H1 (cell line): Measurements from ENCODE around the gene CA5A. TPM values are rescaled to one million over a fixed set of nuclear protein-coding genes. Genes with fewer than 3 reads are reported as not detected.

ENCODE experiments used
- CTCF ChIA-PET: fragments of 300-600 bp; sonication (Branson Sonifier 250); formaldehyde crosslinking; loops from one replicate; lab custom pipeline; 2021; ENCODE audit not compliant: partially characterized antibody; lab: Charles Lee
- POLR2A ChIA-PET: fragments of 300-600 bp; sonication (Branson Sonifier 250); formaldehyde crosslinking; loops from one replicate; lab custom pipeline; 2021; ENCODE audit warnings: inconsistent platforms; ENCODE audit not compliant: partially characterized antibody; lab: Charles Lee
- DNase-seq, 2 experiments: peaks; one replicate each; pipeline versions ENCODE4 v3.0.0 to v3.0.0-alpha.2; 2010 to 2022; ENCODE audit warnings: low spot score in 2 of 2, low read depth in 1 of 2, mixed read lengths in 1 of 2
- FAIRE-seq: peaks from 2 replicates; lab custom pipeline; 2011; peaks lifted over from hg19 to GRCh38; lab: Jason Lieb, UNC
- H2AFZ ChIP-seq: 2 replicates; pipeline ENCODE4 v1.8.1; 2012; ENCODE audit warnings: low read length, inconsistent platforms
- H2AK5ac ChIP-seq: 2 replicates; pipeline ENCODE4 v1.6.1; 2013; ENCODE audit warnings: low read depth, low read length
- H2BK120ac ChIP-seq: replicated peaks from 2 replicates; pipeline ENCODE3; 2013; ENCODE audit warnings: low read depth, low read length, inconsistent platforms
- H2BK12ac ChIP-seq: 2 replicates; pipeline ENCODE4 v1.6.1; 2013; ENCODE audit warnings: low read depth, low read length
- H2BK15ac ChIP-seq: 2 replicates; pipeline ENCODE4 v1.6.1; 2013; ENCODE audit warnings: low read length
- H2BK20ac ChIP-seq: 2 replicates; pipeline ENCODE4 v1.6.1; 2013; ENCODE audit warnings: low read length
- H2BK5ac ChIP-seq: 2 replicates; pipeline ENCODE4 v1.6.1; 2013; ENCODE audit warnings: low read depth, low read length
- H3K14ac ChIP-seq: 2 replicates; pipeline ENCODE4 v1.6.1; 2013; ENCODE audit warnings: inconsistent platforms; ENCODE audit not compliant: insufficient read length
- H3K18ac ChIP-seq: 2 replicates; pipeline ENCODE4 v1.6.1; 2013; ENCODE audit warnings: low read length; ENCODE audit errors: extremely low read depth
- H3K23ac ChIP-seq: 2 replicates; pipeline ENCODE4 v1.6.1; 2013; ENCODE audit warnings: inconsistent platforms; ENCODE audit not compliant: insufficient read length
- H3K23me2 ChIP-seq: 2 replicates; pipeline ENCODE4 v1.6.1; 2013; ENCODE audit warnings: low read depth, low read length
- H3K27ac ChIP-seq: 2 replicates; pipeline ENCODE4 v1.6.1; 2011; ENCODE audit warnings: low read depth, low read length, inconsistent platforms
- H3K27me3 ChIP-seq, 4 experiments: replicated peaks in 1 of 4; 1 replicate in 1 of 4; 2 replicates in 3 of 4; pipeline versions ENCODE4 v1.6.1 to v1.8.1; 2011 to 2013; ENCODE audit warnings: low read length in 3 of 4, mild to moderate bottlenecking in 3 of 4, inconsistent platforms in 2 of 4, mixed read lengths in 2 of 4, moderate library complexity in 1 of 4; ENCODE audit not compliant: control insufficient read depth in 3 of 4, insufficient read depth in 3 of 4; ENCODE audit errors: extremely low read depth in 1 of 4
- H3K36me3 ChIP-seq, 4 experiments: 2 replicates each; pipeline versions ENCODE4 v1.6.1 to v1.8.1; 2011 to 2013; ENCODE audit warnings: mild to moderate bottlenecking in 4 of 4, low read length in 3 of 4, moderate library complexity in 2 of 4, control low read depth in 1 of 4, inconsistent platforms in 1 of 4; ENCODE audit not compliant: insufficient read depth in 4 of 4, control insufficient read depth in 2 of 4
- H3K4ac ChIP-seq: replicated peaks from 2 replicates; pipeline ENCODE3; 2013; ENCODE audit warnings: low read length, low read depth, mixed read lengths, inconsistent platforms; ENCODE audit not compliant: insufficient read length
- H3K4me1 ChIP-seq, 4 experiments: replicated peaks in 1 of 4; 1 replicate in 1 of 4; 2 replicates in 3 of 4; pipeline versions ENCODE4 v1.6.1 to v1.8.1; 2011 to 2013; ENCODE audit warnings: low read length in 3 of 4, inconsistent platforms in 2 of 4, mixed read lengths in 1 of 4; ENCODE audit not compliant: insufficient read depth in 4 of 4, control insufficient read depth in 3 of 4
- H3K4me2 ChIP-seq, 2 experiments: 2 replicates each; pipeline versions ENCODE4 v1.6.1 to v1.8.1; 2011 to 2013; ENCODE audit warnings: low read depth in 2 of 2, low read length in 2 of 2, control low read depth in 1 of 2, inconsistent platforms in 1 of 2, mild to moderate bottlenecking in 1 of 2; ENCODE audit not compliant: insufficient read depth in 1 of 2
- H3K4me3 ChIP-seq, 4 experiments: fragments of 200-600, 300-600 bp in 1 of 4; sonication (generic), shearing (Covaris generic), sonication (Bioruptor Twin) in 1 of 4; 2 replicates each; pipeline versions ENCODE4 v1.5.1 to v1.8.1; 2011 to 2016; ENCODE audit warnings: low read length in 4 of 4, low read depth in 3 of 4, control low read depth in 2 of 4, inconsistent platforms in 2 of 4, mild to moderate bottlenecking in 2 of 4, mixed read lengths in 1 of 4, moderate library complexity in 1 of 4; ENCODE audit not compliant: insufficient read depth in 2 of 4; ENCODE audit errors: extremely low read depth in 1 of 4
- H3K56ac ChIP-seq: replicated peaks from 2 replicates; pipeline ENCODE3; 2013; ENCODE audit warnings: low read depth, mild to moderate bottlenecking, mixed read lengths, low read length, inconsistent platforms; ENCODE audit not compliant: insufficient read length
- H3K79me1 ChIP-seq: 2 replicates; pipeline ENCODE4 v1.6.1; 2013; ENCODE audit warnings: low read depth, low read length, control low read depth
- H3K79me2 ChIP-seq, 2 experiments: 2 replicates each; pipeline versions ENCODE4 v1.6.1 to v1.8.1; 2012 to 2013; ENCODE audit warnings: low read length in 2 of 2, mild to moderate bottlenecking in 2 of 2, inconsistent platforms in 1 of 2; ENCODE audit not compliant: insufficient read depth in 2 of 2, control insufficient read depth in 1 of 2
- H3K9ac ChIP-seq, 4 experiments: replicated peaks in 1 of 4; 1 replicate in 1 of 4; 2 replicates in 3 of 4; pipeline versions ENCODE4 v1.6.1 to v1.8.1; 2011 to 2013; ENCODE audit warnings: low read depth in 3 of 4, low read length in 3 of 4, control low read depth in 2 of 4, mild to moderate bottlenecking in 2 of 4, moderate library complexity in 2 of 4, inconsistent platforms in 1 of 4; ENCODE audit errors: extremely low read depth in 1 of 4
- H3K9me3 ChIP-seq, 2 experiments: 2 replicates each; pipeline versions ENCODE4 v1.6.1 to v1.8.1; 2012 to 2013; ENCODE audit warnings: mild to moderate bottlenecking in 2 of 2, moderate library complexity in 2 of 2, control low read depth in 1 of 2, inconsistent platforms in 1 of 2, low read depth in 1 of 2, low read length in 1 of 2, mixed read lengths in 1 of 2; ENCODE audit not compliant: insufficient read depth in 2 of 2
- H4K20me1 ChIP-seq, 2 experiments: replicated peaks in 1 of 2; 2 replicates each; pipeline versions ENCODE3 to v1.8.1; 2011 to 2013; ENCODE audit warnings: inconsistent platforms in 2 of 2, low read length in 2 of 2, mild to moderate bottlenecking in 1 of 2; ENCODE audit not compliant: insufficient read depth in 2 of 2, control insufficient read depth in 1 of 2
- H4K5ac ChIP-seq: 2 replicates; pipeline ENCODE4 v1.6.1; 2013; ENCODE audit warnings: low read length, low read depth, mixed read lengths, inconsistent platforms; ENCODE audit not compliant: insufficient read length
- H4K8ac ChIP-seq: 2 replicates; pipeline ENCODE4 v1.8.0; 2013; ENCODE audit warnings: mild to moderate bottlenecking, moderate library complexity, low read length, inconsistent platforms; ENCODE audit not compliant: insufficient read depth; ENCODE audit errors: extremely low read depth
- H4K91ac ChIP-seq: replicated peaks from 2 replicates; pipeline ENCODE3; 2013; ENCODE audit warnings: low read length, mixed read lengths, inconsistent platforms; ENCODE audit not compliant: insufficient read length
- BCL11A ChIP-seq, 2 experiments: IDR thresholded peaks; one replicate each; pipeline ENCODE4 v1.6.1; 2011; ENCODE audit warnings: low read depth in 2 of 2, low read length in 2 of 2, mild to moderate bottlenecking in 2 of 2
- CTBP2 ChIP-seq: IDR thresholded peaks from 2 replicates; pipeline ENCODE4 v1.7.0; 2011; ENCODE audit warnings: borderline replicate concordance, mild to moderate bottlenecking, moderate library complexity, mixed read lengths, low read length; ENCODE audit not compliant: insufficient read depth, insufficient read length
- CTCF ChIP-seq, 3 experiments: IDR thresholded peaks; 1 replicate in 2 of 3; 2 replicates in 1 of 3; pipeline versions ENCODE4 v1.5.1 to v1.6.1; 2011; ENCODE audit warnings: low read length in 3 of 3, mild to moderate bottlenecking in 3 of 3, inconsistent platforms in 2 of 3, low read depth in 1 of 3, moderate library complexity in 1 of 3; ENCODE audit not compliant: insufficient read depth in 1 of 3; ENCODE audit errors: control extremely low read depth in 1 of 3
- EGR1 ChIP-seq: IDR thresholded peaks from 2 replicates; pipeline ENCODE4 v1.6.1; 2011; ENCODE audit warnings: low read depth, low read length, borderline replicate concordance
- HDAC6 ChIP-seq: IDR thresholded peaks from one replicate; pipeline ENCODE4 v1.7.1; 2012; ENCODE audit warnings: low read depth, mild to moderate bottlenecking, inconsistent platforms, low read length, moderate library complexity
- NANOG ChIP-seq: IDR thresholded peaks from 2 replicates; pipeline ENCODE4 v1.6.1; 2011; ENCODE audit warnings: low read length, low read depth, mild to moderate bottlenecking, inconsistent platforms; ENCODE audit not compliant: insufficient read depth, poor library complexity, severe bottlenecking
- SIX5 ChIP-seq: IDR thresholded peaks from 2 replicates; pipeline ENCODE4 v1.6.1; 2011; ENCODE audit warnings: mild to moderate bottlenecking, low read depth, low read length
- SP2 ChIP-seq: IDR thresholded peaks from 2 replicates; pipeline ENCODE4 v1.6.1; 2012; ENCODE audit warnings: mild to moderate bottlenecking, low read length, inconsistent platforms
- WGBS, 2 experiments: shearing (Covaris generic) in 1 of 2; methylation state at CpG; one replicate each; pipeline versions ENCODE4 v1.1.6 to v1.1.7; 2013 to 2015; ENCODE audit warnings: low lambda C conversion rate in 2 of 2, mixed read lengths in 2 of 2, inconsistent platforms in 1 of 2, low coverage in 1 of 2, missing lambda C conversion rate in 1 of 2; ENCODE audit not compliant: insufficient replicate concordance in 2 of 2, insufficient coverage in 1 of 2, insufficient read length in 1 of 2; ENCODE audit errors: extremely low coverage in 1 of 2, missing lambda C conversion rate in 1 of 2; 5-methylcytosine and 5-hydroxymethylcytosine counted together
- polyA plus RNA-seq, 7 experiments: library from polyadenylated mRNA; depleted of rRNA in 3 of 7; stranded (reverse) in 5 of 7; unstranded in 2 of 7; fragments of >200 nt in 5 of 7; fragments of 200-250 nt in 2 of 7; gene quantifications; 1 replicate in 5 of 7; 2 replicates in 1 of 7; 4 replicates in 1 of 7; pipeline versions ENCODE4 v1.2.1 to v1.2.3, GENCODE V29; 2011 to 2013; ENCODE audit warnings: missing spikeins in 2 of 7, mixed read lengths in 2 of 7
- total RNA-seq: library from RNA; stranded (reverse); fragmentation: NEBNext Ultra II Directional; extraction: Animal tissue kit (Norgen Biotek cat#: 25700); gene quantifications from 2 replicates; pipeline ENCODE4 v1.2.1, GENCODE V29; 2021

The CA5A gene
- total and polyA plus RNA-seq, 2 of the 8 experiments (the other 6 are each of a cell fraction or from before 2014, with no cell fraction given) = not detected

- H2BK20ac ChIP-seq = no peak overlapping the region
- H3K27ac ChIP-seq = no peak overlapping the region
- DNase-seq (no peak), FAIRE-seq (no peak)
- no peak overlapping the region for H2AK5ac ChIP-seq
- H3K23me2 ChIP-seq = 0 out of 2 replicates have a peak, but pooled peaks cover 2% of the 10 kb centered on the region
- no peak overlapping the region for H2BK120ac ChIP-seq
- no peak overlapping the region for H3K4me2 ChIP-seq
- H2BK15ac ChIP-seq = no peak overlapping the region
- no peak overlapping the region for H3K18ac ChIP-seq
- CTCF ChIA-PET = interaction anchor here (0.8 to 2.1 kb wide), 10 partner anchors 9 to 188 kb away, joined by 3 to 10 read pairs (median 5); no protein-coding TSS in a partner anchor
- no peak overlapping the region for H4K91ac ChIP-seq
- peaks cover 24% of the 10 kb centered on the region for H3K79me1 ChIP-seq
- peak overlapping the region; percentile 1; the same call in 1 of the 2 replicates for H4K8ac ChIP-seq
- 0 out of 2 replicates have a peak overlapping the region, but pooled peaks have one; percentile 0 for H2BK12ac ChIP-seq
- H3K14ac ChIP-seq = no peak overlapping the region
- no peaks in the 10 kb centered on the region for H3K9me3 ChIP-seq
- H3K4ac ChIP-seq = no peak overlapping the region
- peaks cover 5 to 97% of the 10 kb centered on the region in 2 experiments; a peak in 3 of 4 replicates for H3K79me2 ChIP-seq
- peaks cover 4 to 27% of the 10 kb centered on the region in 2 experiments for H4K20me1 ChIP-seq
- H3K23ac ChIP-seq = no peak overlapping the region
- peaks cover 0 to 1% (median 0%) of the 10 kb centered on the region in 4 experiments; a peak in 2 of 7 replicates for H3K4me1 ChIP-seq
- 95% methylated on average over 34 of the region's 34 CpGs; no CpG with 5 or more reads in 1 of the 2 experiments for WGBS, 2 experiments
- H3K36me3 ChIP-seq = peaks cover 0 to 11% (median 2%) of the 10 kb centered on the region in 4 experiments; a peak in 4 of 8 replicates
- POLR2A ChIA-PET = interaction anchor here (0.6 to 1.4 kb wide), 7 partner anchors 11 to 31 kb away, joined by 3 to 5 read pairs (median 3); partner anchors contain the start of gene CA5A
- no peak overlapping the region for H3K56ac ChIP-seq
- H3K9ac ChIP-seq = peak overlapping the region in 1 of 4 experiments; percentile 18; a peak in 1 of 7 replicates
- H3K27me3 ChIP-seq = no peaks in the 10 kb centered on the region
- peak overlapping the region; percentile 49; the same call in 1 of the 2 replicates for H2BK5ac ChIP-seq
- no peak overlapping the region for H4K5ac ChIP-seq
- H2AFZ ChIP-seq = no peak overlapping the region
- H3K4me3 ChIP-seq = no peak overlapping the region
- TF ChIP-seq SIX5 (no peak), SP2 (no peak), EGR1 (no peak), NANOG (no peak), CTCF (IDR thresholded peaks at IDR 0.05; ENCODE audit: control extremely low read depth in 1 of 3, insufficient read depth in 1 of 3, low read depth in 1 of 3, low read length in 3 of 3) (no peak), CTBP2 (no peak), HDAC6 (no peak), BCL11A (IDR thresholded peaks at IDR 0.05; ENCODE audit: low read depth in 2 of 2, low read length in 2 of 2) (no peak)
Measured at GRCh38 chr16:87957296-87958094, 21.2 kb upstream of the CA5A start.
